Mucosa of descending colon (tissue), 3 donors: ENCODE data around the gene SLC7A4. TPM values are rescaled to one million over a fixed set of nuclear protein-coding genes. Genes with fewer than 3 reads are reported as not detected.
"Not testable (repeated sequence)": the region's sequence is repeated elsewhere in the genome, so short reads cannot be mapped to it uniquely, and the experiment has no call there.

Experiments
- ATAC-seq: fragments of 200-7000 bp; cut with Tn5 transposase; one replicate; pipeline ENCODE4 v1.9.1; 2020; ENCODE audit warnings: mild to moderate bottlenecking, moderate library complexity
- DNase-seq, 3 donors: peaks; one replicate each; pipeline ENCODE4 v3.0.0-alpha.2; 2020
- H3K36me3 ChIP-seq: fragments of 200-600 bp; one replicate; pipeline ENCODE4 v1.8.0; 2021; ENCODE audit warnings: low read depth, mild to moderate bottlenecking
- H3K4me1 ChIP-seq: fragments of 200-600 bp; one replicate; pipeline ENCODE4 v1.8.0; 2021; ENCODE audit warnings: low read depth, mild to moderate bottlenecking
- H3K4me3 ChIP-seq: fragments of 200-600 bp; one replicate; pipeline ENCODE4 v1.8.0; 2021; ENCODE audit warnings: mild to moderate bottlenecking
- H3K9me3 ChIP-seq: fragments of 200-600 bp; one replicate; pipeline ENCODE4 v1.8.0; 2021; ENCODE audit warnings: mild to moderate bottlenecking
- CTCF ChIP-seq: fragments of 200-600 bp; IDR thresholded peaks from one replicate; pipeline ENCODE4 v1.8.0; 2022; ENCODE audit warnings: antibody characterized with exemption, mild to moderate bottlenecking
- intact Hi-C, 2 donors: fragments of 100-400 bp; cut with DNase I in 1 of 2; cut with micrococcal nuclease in 1 of 2; formaldehyde crosslinking; loops; one replicate each; pipeline versions ENCODE4 v1.11.0 to v1.11.1; 2022; cut with DNase I, micrococcal nuclease
- total RNA-seq, 3 donors: library from RNA; stranded (reverse); fragmentation: NEBNext Ultra II Directional in 2 of 3; extraction: Animal tissue kit (Norgen Biotek cat#: 25700) in 2 of 3; gene quantifications; one replicate each; pipeline versions ENCODE4 v1.2.1 to v1.2.4, GENCODE V29; 2021 to 2023
- donor health status: DM: no; HTN: no; CAD: no; lungs with moderate emphysema.
- donor health status: DM: no; HTN: no; CAD: no.
- donor health status: DM: no; HTN: yes; CAD: no.

SLC7A4 gene
- total RNA-seq, 3 donors from 2014 or later: 1.4 to 4.0 (median 2.4) TPM

- H3K4me3 ChIP-seq: no peak overlapping the region
- peaks cover 21% of the 10 kb centered on the region for H3K4me1 ChIP-seq
- DNase-seq: peak; percentile 81 to 92 (median 87)
- ATAC-seq: peak; percentile 87
- H3K36me3 ChIP-seq: no peaks in the 10 kb centered on the region
- no peaks in the 10 kb centered on the region for H3K9me3 ChIP-seq
- intact Hi-C loops: no loop called here
- TF ChIP-seq CTCF: no peak
These were observed 18.1 kb downstream of the SLC7A4 start for GRCh38 chr22:21014202-21014725.

GRCh38 chr22:21013657-21014201 is 18.6 kb downstream of the SLC7A4 start:
- DNase-seq: no peak
- Histone ChIP-seq H3K4me1 (peaks cover 21% of the 10 kb centered on the region), H3K9me3 (no peaks in the 10 kb centered on the region), H3K4me3 (no peak overlapping the region), H3K36me3 (no peaks in the 10 kb centered on the region)
- ATAC-seq: no peak
- TF ChIP-seq CTCF: no peak
- intact Hi-C loops: no loop called here

- no peak for TF ChIP-seq CTCF
These were observed 19.6 kb downstream of the SLC7A4 start for GRCh38 chr22:21012446-21013407.

GRCh38 chr22:21010426-21011113 is 21.8 kb downstream of the SLC7A4 start:
- intact Hi-C loops: no loop called here
- Histone ChIP-seq H3K4me3 (no peak overlapping the region), H3K9me3 (no peaks in the 10 kb centered on the region), H3K36me3 (no peaks in the 10 kb centered on the region), H3K4me1 (peaks cover 19% of the 10 kb centered on the region)
- ATAC-seq: no peak
- DNase-seq: no peak
- no peak for TF ChIP-seq CTCF

More at GRCh38 chr22:21012446-21013407, 19.6 kb downstream of the SLC7A4 start:
- Histone ChIP-seq H3K36me3 (no peaks in the 10 kb centered on the region), H3K4me3 (no peak overlapping the region), H3K4me1 (peaks cover 21% of the 10 kb centered on the region), H3K9me3 (no peaks in the 10 kb centered on the region)
- no peak for ATAC-seq
- intact Hi-C loops: no loop called here
- no peak for DNase-seq

- Histone ChIP-seq H3K4me1 (peaks cover 12% of the 10 kb centered on the region), H3K9me3 (no peaks in the 10 kb centered on the region), H3K36me3 (no peaks in the 10 kb centered on the region), H3K4me3 (no peak overlapping the region)
- intact Hi-C loops: no loop called here
- TF ChIP-seq CTCF: no peak
- DNase-seq (peak in 1 of 3 donors; percentile 68), ATAC-seq (peak; percentile 20)
These were observed 22.5 kb downstream of the SLC7A4 start for GRCh38 chr22:21009638-21010425.

DNA sequence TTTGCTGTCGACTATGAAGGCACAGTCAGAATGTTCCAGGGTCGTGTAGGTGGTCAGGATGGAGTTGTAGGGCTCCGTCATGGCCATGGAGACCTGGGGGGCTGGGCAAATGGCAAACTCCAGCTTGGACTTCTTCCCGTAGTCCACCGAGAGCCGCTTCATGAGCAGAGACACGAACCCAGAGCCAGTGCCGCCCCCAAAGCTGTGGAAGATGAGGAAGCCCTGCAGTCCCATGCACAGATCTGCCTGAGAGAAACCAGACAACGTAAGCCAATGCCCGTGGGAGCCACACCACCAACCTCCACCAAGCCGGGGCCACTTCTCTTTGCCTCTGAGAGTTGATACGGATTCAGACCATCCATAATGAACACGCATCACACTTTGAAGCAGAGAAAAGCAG is 23.2 kb downstream of the SLC7A4 start:
- H3K9me3 ChIP-seq, DNase-seq, ATAC-seq, H3K4me3 ChIP-seq, H3K36me3 ChIP-seq, intact Hi-C loops, H3K4me1 ChIP-seq: not testable (repeated sequence)
